CD4-positive, alpha-beta T cell (primary cell): ENCODE data around the gene GATA3. TPM values are rescaled to one million over a fixed set of nuclear protein-coding genes. Genes with fewer than 3 reads are reported as not detected.

Experiments
- ATAC-seq: fragments of 200-7000 bp; cut with Tn5 transposase; one replicate; pipeline ENCODE4 v1.10.0; 2022; ENCODE audit warnings: mild to moderate bottlenecking; ENCODE audit not compliant: poor library complexity
- CTCF ChIA-PET: fragments of 350-600 bp; sonication (Branson Sonifier 250); formaldehyde crosslinking; loops from one replicate; lab custom pipeline; 2021; ENCODE audit warnings: antibody characterized with exemption, inconsistent platforms; lab: Charles Lee
- POLR2A ChIA-PET: fragments of 350-600 bp; sonication (Branson Sonifier 250); formaldehyde crosslinking; loops from one replicate; lab custom pipeline; 2021; ENCODE audit warnings: antibody characterized with exemption, inconsistent platforms; lab: Charles Lee
- DNase-seq, 14 experiments: peaks; one replicate each; pipeline ENCODE4 v3.0.0-alpha.2; 2013 to 2020; ENCODE audit warnings: mixed read lengths in 2 of 14
- H3K27ac ChIP-seq, 2 donors: one replicate each; pipeline versions ENCODE4 v1.5.1 to v1.7.0; 2013; ENCODE audit warnings: low read length in 2 of 2, low read depth in 1 of 2, mild to moderate bottlenecking in 1 of 2
- H3K27me3 ChIP-seq, 2 experiments: 1 replicate in 1 of 2; 2 replicates in 1 of 2; pipeline versions ENCODE4 v1.6.1 to v1.7.0; 2013; ENCODE audit warnings: low read length in 2 of 2, control low read depth in 1 of 2, mild to moderate bottlenecking in 1 of 2, moderate library complexity in 1 of 2; ENCODE audit not compliant: insufficient read depth in 2 of 2, control insufficient read depth in 1 of 2
- H3K36me3 ChIP-seq: one replicate; pipeline ENCODE4 v1.6.1; 2013; ENCODE audit warnings: low read length, control low read depth; ENCODE audit not compliant: insufficient read depth
- H3K4me1 ChIP-seq: one replicate; pipeline ENCODE4 v1.6.1; 2013; ENCODE audit warnings: low read length, control low read depth; ENCODE audit not compliant: insufficient read depth
- H3K4me3 ChIP-seq: one replicate; pipeline ENCODE4 v1.5.1; 2013; ENCODE audit warnings: mild to moderate bottlenecking, low read length, moderate library complexity
- H3K9me3 ChIP-seq, 2 experiments: 1 replicate in 1 of 2; 2 replicates in 1 of 2; pipeline versions ENCODE4 v1.6.1 to v1.7.0; 2013; ENCODE audit warnings: low read length in 2 of 2, mild to moderate bottlenecking in 2 of 2, control low read depth in 1 of 2, moderate library complexity in 1 of 2; ENCODE audit not compliant: control insufficient read depth in 1 of 2, insufficient read depth in 1 of 2
- H3K27ac Mint-ChIP-seq: one replicate; pipeline ENCODE4 v1.8.0; 2020; ENCODE audit warnings: mixed read lengths
- H3K27me3 Mint-ChIP-seq: one replicate; pipeline ENCODE4 v1.8.0; 2021; ENCODE audit warnings: mixed read lengths
- H3K36me3 Mint-ChIP-seq: one replicate; pipeline ENCODE4 v1.8.0; 2021; ENCODE audit warnings: low read depth, mixed read lengths
- H3K4me1 Mint-ChIP-seq: one replicate; pipeline ENCODE4 v1.8.0; 2021; ENCODE audit warnings: low read depth, mixed read lengths
- H3K4me3 Mint-ChIP-seq: one replicate; pipeline ENCODE4 v1.8.0; 2020; ENCODE audit warnings: mild to moderate bottlenecking, mixed read lengths
- H3K9me3 Mint-ChIP-seq: one replicate; pipeline ENCODE4 v1.8.0; 2020; ENCODE audit warnings: mixed read lengths
- intact Hi-C, 2 experiments: fragments of 100-400 bp; cut with DNase I in 1 of 2; cut with micrococcal nuclease in 1 of 2; formaldehyde crosslinking; loops; one replicate each; pipeline versions ENCODE4 v1.15.1 to v1.9.0; 2023 to 2025; cut with DNase I, micrococcal nuclease
- total RNA-seq, 174 experiments: library from RNA in 2 of 174; stranded (reverse) in 2 of 174; gene quantifications; one replicate each; pipeline ENCODE4 v1.2.3 and lab custom pipeline; 2021 to 2026
- TF ChIP-seq, protein P1 (sequence below): fragments of 200-600 bp; IDR thresholded peaks from one replicate; pipeline ENCODE4 v1.8.0; 2022; ENCODE audit warnings: antibody characterized with exemption, mild to moderate bottlenecking

The GATA3 gene
- total RNA-seq, 2 experiments from 2014 or later = 128 to 141 TPM

- DNase-seq (peak in 4 of 14 experiments; percentile 42 to 58 (median 50)), ATAC-seq (no peak)
- Histone ChIP-seq H3K27me3 (peaks cover 67 to 74% of the 10 kb centered on the region in 2 experiments), H3K4me3 (peak overlapping the region; percentile 42), H3K9me3 (peaks cover 0 to 47% of the 10 kb centered on the region in 2 experiments), H3K27ac (no peak overlapping the region), H3K4me1 (peaks cover 83% of the 10 kb centered on the region), H3K36me3 (no peaks in the 10 kb centered on the region)
- ChIA-PET POLR2A (interaction anchor here (1.5 to 5.0 kb wide), 3 partner anchors 10 to 426 kb away, joined by 4 to 37 read pairs (median 6); no protein-coding TSS in a partner anchor), CTCF (interaction anchor here (1.0 kb wide), 1 partner anchor 422 kb away, joined by 3 read pairs; no protein-coding TSS in a partner anchor)
- no peak overlapping the region for H3K27ac Mint-ChIP-seq
- H3K36me3 Mint-ChIP-seq = peaks cover 17% of the 10 kb centered on the region
- H3K27me3 Mint-ChIP-seq = peaks cover 68% of the 10 kb centered on the region
- intact Hi-C loops = loop anchor here (5.0 to 10.0 kb wide), 9 partner anchors 137 to 1157 kb away; partner anchors contain the start of gene SFMBT2 (in 1 of the 2)
- H3K4me1 Mint-ChIP-seq = peaks cover 62% of the 10 kb centered on the region
- H3K9me3 Mint-ChIP-seq = no peaks in the 10 kb centered on the region
- peak overlapping the region; percentile 72 for H3K4me3 Mint-ChIP-seq
- TF ChIP-seq, protein P1, sequence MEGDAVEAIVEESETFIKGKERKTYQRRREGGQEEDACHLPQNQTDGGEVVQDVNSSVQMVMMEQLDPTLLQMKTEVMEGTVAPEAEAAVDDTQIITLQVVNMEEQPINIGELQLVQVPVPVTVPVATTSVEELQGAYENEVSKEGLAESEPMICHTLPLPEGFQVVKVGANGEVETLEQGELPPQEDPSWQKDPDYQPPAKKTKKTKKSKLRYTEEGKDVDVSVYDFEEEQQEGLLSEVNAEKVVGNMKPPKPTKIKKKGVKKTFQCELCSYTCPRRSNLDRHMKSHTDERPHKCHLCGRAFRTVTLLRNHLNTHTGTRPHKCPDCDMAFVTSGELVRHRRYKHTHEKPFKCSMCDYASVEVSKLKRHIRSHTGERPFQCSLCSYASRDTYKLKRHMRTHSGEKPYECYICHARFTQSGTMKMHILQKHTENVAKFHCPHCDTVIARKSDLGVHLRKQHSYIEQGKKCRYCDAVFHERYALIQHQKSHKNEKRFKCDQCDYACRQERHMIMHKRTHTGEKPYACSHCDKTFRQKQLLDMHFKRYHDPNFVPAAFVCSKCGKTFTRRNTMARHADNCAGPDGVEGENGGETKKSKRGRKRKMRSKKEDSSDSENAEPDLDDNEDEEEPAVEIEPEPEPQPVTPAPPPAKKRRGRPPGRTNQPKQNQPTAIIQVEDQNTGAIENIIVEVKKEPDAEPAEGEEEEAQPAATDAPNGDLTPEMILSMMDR = no peak
Observed at GRCh38 chr10:8050556-8051108, 3.9 kb upstream of the GATA3 start.

DNA sequence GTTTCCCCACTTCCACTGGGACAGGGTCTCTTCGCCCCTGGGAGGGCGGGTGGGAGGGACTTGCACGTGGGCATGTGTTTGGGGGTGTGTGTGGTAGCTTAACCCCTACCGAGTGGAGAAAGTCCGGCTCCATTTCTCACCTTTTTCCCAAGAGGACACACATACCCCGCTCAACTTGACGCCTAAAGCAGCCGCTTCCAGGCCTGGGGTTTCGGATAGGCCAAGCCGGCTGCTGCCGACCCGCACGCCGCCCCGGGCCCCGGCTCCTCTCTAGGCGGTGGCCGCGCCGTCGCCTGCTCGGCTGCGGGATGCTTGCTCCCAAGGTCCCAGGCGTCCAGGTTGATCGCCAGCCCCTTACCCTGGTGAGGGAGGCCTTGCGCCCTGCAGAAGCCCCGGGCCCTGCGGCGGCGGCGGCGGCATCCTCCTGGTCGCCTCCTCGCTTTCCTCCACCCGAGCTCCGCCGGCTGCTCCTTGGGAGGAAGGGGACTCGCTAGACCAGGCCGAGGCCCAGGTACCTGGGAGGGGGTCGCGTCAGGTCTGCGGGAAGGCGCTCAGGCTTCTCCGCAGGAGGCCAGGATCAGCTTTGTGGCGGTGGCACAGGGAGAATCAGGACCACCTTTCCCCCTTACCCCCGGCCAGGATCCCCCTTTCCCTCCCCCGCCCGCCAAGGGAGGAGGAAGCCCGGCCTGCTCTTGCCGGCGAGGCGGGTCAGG is 3.2 kb upstream of the GATA3 start:
- CTCF ChIA-PET = no interaction called here
- Histone ChIP-seq H3K4me3 (peak overlapping the region; percentile 42), H3K27ac (no peak overlapping the region), H3K9me3 (peaks cover 0 to 43% of the 10 kb centered on the region in 2 experiments), H3K27me3 (peaks cover 61 to 68% of the 10 kb centered on the region in 2 experiments), H3K36me3 (no peaks in the 10 kb centered on the region), H3K4me1 (peaks cover 77% of the 10 kb centered on the region)
- Mint-ChIP-seq H3K27me3 (peaks cover 62% of the 10 kb centered on the region), H3K4me1 (peaks cover 56% of the 10 kb centered on the region), H3K4me3 (no peak overlapping the region), H3K27ac (no peak overlapping the region), H3K36me3 (peaks cover 18% of the 10 kb centered on the region), H3K9me3 (no peaks in the 10 kb centered on the region)
- TF ChIP-seq, protein P1 = no peak
- intact Hi-C loops = loop anchor here (5.0 to 10.0 kb wide), 9 partner anchors 136 to 1156 kb away; partner anchors contain the start of gene SFMBT2 (in 1 of the 2)
- peak in 3 of 14 experiments; percentile 21 to 51 (median 40) for DNase-seq
- no peak for ATAC-seq
- POLR2A ChIA-PET = interaction anchor here (1.9 to 5.0 kb wide), 2 partner anchors 9 kb away, joined by 6 to 37 read pairs; no protein-coding TSS in a partner anchor

GRCh38 chr10:8051851-8052257 is 2.6 kb upstream of the GATA3 start:
- H3K9me3 Mint-ChIP-seq = no peaks in the 10 kb centered on the region
- TF ChIP-seq, protein P1 = no peak
- intact Hi-C loops = loop anchor here (2.0 to 10.0 kb wide), 11 partner anchors 13 to 1155 kb away; partner anchors contain the start of gene SFMBT2 (in 1 of the 2)
- H3K27ac ChIP-seq = no peak overlapping the region
- no peak overlapping the region for H3K4me3 ChIP-seq
- POLR2A ChIA-PET = interaction anchor here (0.6 to 5.0 kb wide), 5 partner anchors 8 to 380 kb away, joined by 3 to 37 read pairs (median 4); no protein-coding TSS in a partner anchor
- peaks cover 56% of the 10 kb centered on the region for H3K27me3 Mint-ChIP-seq
- DNase-seq (peak in 1 of 14 experiments; percentile 14), ATAC-seq (no peak)
- peaks cover 71% of the 10 kb centered on the region for H3K4me1 ChIP-seq
- peak overlapping the region; percentile 97 for H3K27ac Mint-ChIP-seq
- peaks cover 0 to 37% of the 10 kb centered on the region in 2 experiments for H3K9me3 ChIP-seq
- no peaks in the 10 kb centered on the region for H3K36me3 ChIP-seq
- H3K36me3 Mint-ChIP-seq = peaks cover 24% of the 10 kb centered on the region
- H3K4me1 Mint-ChIP-seq = peaks cover 51% of the 10 kb centered on the region
- peak overlapping the region; percentile 95 for H3K4me3 Mint-ChIP-seq
- CTCF ChIA-PET = interaction anchor here (2.2 kb wide), 1 partner anchor 9 kb away, joined by 11 read pairs; no protein-coding TSS in a partner anchor
- H3K27me3 ChIP-seq = peaks cover 55 to 62% of the 10 kb centered on the region in 2 experiments
